ENCODE data around the gene FNDC7.
"Not testable (repeated sequence)": the region's sequence is repeated elsewhere in the genome, so short reads cannot be mapped to it uniquely, and the experiment has no call there.

The FNDC7 gene

DNA sequence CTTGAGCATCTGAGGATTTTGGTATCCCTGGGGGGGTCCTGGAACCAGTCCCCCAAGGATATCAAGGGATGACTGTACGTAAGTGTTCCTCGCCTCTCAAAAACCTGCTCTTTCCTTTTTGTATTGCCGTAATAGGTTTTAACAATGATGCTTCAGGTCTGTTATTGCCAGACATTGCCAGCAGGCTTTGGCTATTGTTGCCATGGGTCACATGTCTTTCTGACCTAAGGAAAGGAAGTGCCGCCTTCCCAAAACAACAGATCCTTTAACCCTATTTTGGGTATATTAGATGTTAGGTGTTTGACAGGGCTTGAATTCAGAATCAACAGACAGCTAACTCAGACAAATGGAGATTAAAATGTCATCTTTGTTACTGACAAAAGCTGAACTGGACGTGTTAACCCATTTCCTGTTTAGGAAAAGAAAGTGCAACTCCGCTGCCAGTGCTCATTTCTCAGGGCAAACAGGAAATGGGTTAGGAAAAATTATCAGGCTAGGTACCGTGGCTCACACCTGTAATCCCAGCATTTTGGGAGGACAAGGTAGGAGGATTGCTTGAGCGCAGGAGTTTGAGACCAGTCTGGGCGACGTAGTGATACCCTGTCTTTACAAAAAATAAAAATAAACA lies 33.0 kb upstream of the FNDC7 start:
- Histone ChIP-seq H3K4me1 (ENCODE audit: control insufficient read depth, insufficient read depth, low read length) (peaks cover 2% of the 10 kb centered on the region), H3K9me3 (ENCODE audit: control insufficient read depth, insufficient read depth, low read length) (peaks cover 2% of the 10 kb centered on the region), H3K36me3 (ENCODE audit: control insufficient read depth, insufficient read depth, low read length) (no peaks in the 10 kb centered on the region), H3K4me3 (ENCODE audit: low read depth, low read length) (no peak overlapping the region), H3K27me3 (ENCODE audit: control insufficient read depth, insufficient read depth, low read length) (no peaks in the 10 kb centered on the region), H3K9ac (ENCODE audit: low read depth, low read length) (no peak overlapping the region)

DNA sequence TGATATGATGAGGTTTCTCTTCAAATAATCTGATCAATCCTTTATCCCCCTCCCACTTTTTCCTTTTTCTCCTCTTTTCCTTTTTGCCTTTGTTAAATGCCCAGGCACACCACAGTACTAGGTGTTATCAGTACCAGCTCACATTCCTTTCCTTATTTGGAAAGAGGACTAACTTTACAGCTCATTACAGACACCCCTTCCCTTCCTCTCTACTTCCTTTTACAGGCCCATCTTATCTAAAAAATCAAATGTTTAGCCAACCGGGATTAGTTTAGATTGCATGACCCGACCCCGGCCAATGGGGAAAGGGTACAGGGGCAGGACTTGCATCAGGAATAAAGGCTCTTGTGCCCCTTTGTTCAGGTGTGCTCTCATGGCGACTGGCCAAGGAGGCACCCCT lies 31.0 kb upstream of the FNDC7 start:
- not testable (repeated sequence) for H3K27me3 ChIP-seq (ENCODE audit: control insufficient read depth, insufficient read depth, low read length); H3K4me1 ChIP-seq (ENCODE audit: control insufficient read depth, insufficient read depth, low read length); H3K4me3 ChIP-seq (ENCODE audit: low read depth, low read length); H3K9me3 ChIP-seq (ENCODE audit: control insufficient read depth, insufficient read depth, low read length); H3K9ac ChIP-seq (ENCODE audit: low read depth, low read length); H3K36me3 ChIP-seq (ENCODE audit: control insufficient read depth, insufficient read depth, low read length)

DNA sequence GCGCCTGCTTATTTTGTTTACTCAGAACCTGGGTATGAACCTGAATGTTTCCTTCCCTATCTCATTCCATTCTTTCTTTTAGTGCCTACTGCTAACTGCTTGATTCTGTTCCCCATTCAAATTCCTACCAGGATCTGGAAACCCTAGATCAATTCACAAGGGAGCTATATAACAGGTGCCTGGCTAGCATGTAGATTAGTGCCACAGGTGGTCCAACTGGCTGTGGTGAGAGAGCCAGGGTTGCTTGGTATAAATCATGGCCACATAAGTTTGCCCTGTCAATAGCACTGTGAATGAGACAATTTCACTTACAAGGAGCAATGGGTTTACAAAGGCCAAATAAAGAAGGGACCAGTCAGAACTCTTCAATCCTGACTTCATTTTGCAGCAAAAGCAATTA lies 27.2 kb upstream of the FNDC7 start:
- Histone ChIP-seq H3K27me3 (ENCODE audit: control insufficient read depth, insufficient read depth, low read length) (no peaks in the 10 kb centered on the region), H3K36me3 (ENCODE audit: control insufficient read depth, insufficient read depth, low read length) (no peaks in the 10 kb centered on the region), H3K4me3 (ENCODE audit: low read depth, low read length) (no peak overlapping the region), H3K9me3 (ENCODE audit: control insufficient read depth, insufficient read depth, low read length) (no peaks in the 10 kb centered on the region), H3K9ac (ENCODE audit: low read depth, low read length) (no peak overlapping the region), H3K4me1 (ENCODE audit: control insufficient read depth, insufficient read depth, low read length) (peaks cover 2% of the 10 kb centered on the region)

DNA sequence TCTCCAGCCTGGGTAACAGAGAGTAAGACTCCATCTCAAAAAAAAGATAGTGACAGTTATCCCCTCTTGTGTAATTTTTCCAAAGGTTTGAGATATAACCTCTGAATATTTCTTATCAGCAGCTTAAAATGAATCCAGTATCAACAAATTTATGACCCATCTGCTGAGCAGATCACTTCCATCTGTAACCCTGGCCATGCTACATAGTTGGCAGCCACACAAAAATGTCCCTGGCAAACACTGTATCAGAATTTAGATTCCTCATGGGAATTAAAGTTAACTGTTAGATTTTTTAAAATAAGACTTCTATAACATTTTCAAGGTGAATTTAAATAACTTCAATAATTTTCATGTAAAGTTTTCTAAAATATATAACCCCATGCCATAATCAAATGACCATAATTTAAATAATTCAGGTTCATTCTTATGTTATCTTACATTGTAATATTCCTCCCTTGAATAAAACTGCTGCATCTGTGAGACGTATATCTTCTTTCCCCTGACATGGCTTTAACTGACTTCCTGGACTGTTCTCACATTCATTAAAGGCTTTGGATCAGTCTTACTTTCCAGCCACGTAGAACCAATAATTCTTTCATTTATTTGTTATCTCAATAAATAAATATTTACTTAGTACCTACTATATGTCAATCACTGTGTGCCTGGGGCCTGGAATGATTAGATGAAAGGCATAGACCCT lies 25.9 kb upstream of the FNDC7 start:
- H3K36me3 ChIP-seq (ENCODE audit: control insufficient read depth, insufficient read depth, low read length), result no peaks in the 10 kb centered on the region
- no peaks in the 10 kb centered on the region for H3K27me3 ChIP-seq (ENCODE audit: control insufficient read depth, insufficient read depth, low read length)
- no peak overlapping the region for H3K9ac ChIP-seq (ENCODE audit: low read depth, low read length)
- no peaks in the 10 kb centered on the region for H3K4me1 ChIP-seq (ENCODE audit: control insufficient read depth, insufficient read depth, low read length)
- no peaks in the 10 kb centered on the region for H3K9me3 ChIP-seq (ENCODE audit: control insufficient read depth, insufficient read depth, low read length)
- H3K4me3 ChIP-seq (ENCODE audit: low read depth, low read length), result no peak overlapping the region

DNA sequence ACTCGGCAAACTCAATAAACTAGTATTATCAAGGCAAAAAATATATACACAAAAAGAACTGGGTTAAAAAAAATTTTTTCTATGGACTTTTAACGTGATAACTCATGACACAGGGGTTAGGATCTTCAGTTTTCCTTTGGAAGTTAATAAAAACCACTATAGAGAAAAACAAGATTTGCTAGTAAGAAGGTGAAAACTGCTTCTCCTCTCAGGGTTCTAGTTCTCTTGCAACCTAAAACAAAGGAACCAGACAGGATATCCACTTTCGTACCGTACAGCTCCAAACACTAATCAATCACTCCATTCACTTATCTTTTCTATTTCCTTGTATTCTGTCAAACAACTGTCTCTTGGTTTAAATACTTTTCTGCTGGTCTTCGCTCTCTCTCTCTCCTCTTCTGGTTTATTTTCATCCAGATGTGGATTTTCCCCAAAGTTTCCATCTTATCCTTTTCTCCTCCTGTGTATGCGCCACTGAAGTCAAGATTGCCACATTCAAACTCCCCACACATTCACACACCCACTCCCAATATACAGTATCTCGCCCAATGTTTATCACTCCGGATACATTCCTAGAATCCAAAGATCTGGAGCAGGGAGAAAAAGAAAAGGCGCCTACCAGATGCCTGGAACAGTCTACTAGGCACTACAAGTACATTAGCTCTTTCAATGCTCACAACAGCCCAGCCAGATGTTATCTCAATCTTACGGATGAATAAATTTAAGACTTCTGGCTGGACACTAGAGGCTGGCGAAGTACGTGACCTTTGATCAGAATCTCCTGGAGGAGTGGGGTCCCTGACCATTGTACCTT lies 21.4 kb upstream of the FNDC7 start:
- Histone ChIP-seq H3K9ac (ENCODE audit: low read depth, low read length) (peak overlapping the region; percentile 97), H3K9me3 (ENCODE audit: control insufficient read depth, insufficient read depth, low read length) (no peaks in the 10 kb centered on the region), H3K4me3 (ENCODE audit: low read depth, low read length) (peak overlapping the region; percentile 98), H3K36me3 (ENCODE audit: control insufficient read depth, insufficient read depth, low read length) (peaks cover 2% of the 10 kb centered on the region), H3K27me3 (ENCODE audit: control insufficient read depth, insufficient read depth, low read length) (no peaks in the 10 kb centered on the region), H3K4me1 (ENCODE audit: control insufficient read depth, insufficient read depth, low read length) (no peaks in the 10 kb centered on the region)

DNA sequence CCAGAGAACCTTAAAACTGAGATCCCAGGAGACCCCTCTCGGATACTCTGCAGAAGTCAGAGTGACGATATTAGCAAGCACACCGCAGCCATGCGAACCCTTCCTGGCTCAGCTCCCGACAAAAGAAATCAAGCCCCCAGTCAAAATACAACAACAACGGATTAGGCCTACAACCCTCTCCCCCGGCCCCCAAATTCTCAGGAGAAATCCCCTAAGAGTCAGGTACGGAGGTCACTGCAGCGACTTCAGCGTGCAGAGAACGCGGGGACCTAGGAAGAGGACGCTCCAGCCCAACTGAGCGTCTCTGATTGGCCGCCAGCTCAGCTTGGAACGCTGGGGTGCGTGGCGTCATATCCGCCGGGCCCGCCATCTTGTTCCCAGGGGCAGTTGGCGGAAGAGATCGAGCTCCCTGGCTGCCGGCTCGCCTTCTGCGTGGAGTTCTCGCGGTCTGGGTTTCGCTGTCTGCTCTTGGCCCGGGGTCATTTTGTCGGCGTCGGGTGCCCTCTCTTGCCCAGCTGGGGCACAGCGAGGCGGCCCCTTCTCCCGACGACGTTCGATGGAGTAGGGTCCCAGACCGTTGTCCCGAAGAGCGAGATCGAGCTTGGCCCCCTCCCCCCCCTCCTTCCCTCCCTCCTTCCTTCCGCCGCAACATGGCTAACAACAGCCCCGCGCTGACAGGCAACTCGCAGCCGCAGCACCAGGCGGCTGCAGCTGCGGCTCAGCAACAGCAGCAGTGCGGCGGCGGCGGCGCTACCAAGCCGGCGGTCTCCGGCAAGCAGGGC lies 20.6 kb upstream of the FNDC7 start, which contains the start of gene PRPF38B:
Gene PRPF38B, plus strand, starts transcription at position 369 of the 782 bp plus-strand sequence. Its CDS starts 282 bp downstream, at position 651.
- H3K9ac ChIP-seq (ENCODE audit: low read depth, low read length), result peak within 1 kb of the TSS; percentile 97
- H3K27me3 ChIP-seq (ENCODE audit: control insufficient read depth, insufficient read depth, low read length), result no peaks in the 10 kb centered on the region
- H3K4me3 ChIP-seq (ENCODE audit: low read depth, low read length), result peak within 1 kb of the TSS; percentile 98
- peaks cover 7% of the 10 kb centered on the region for H3K36me3 ChIP-seq (ENCODE audit: control insufficient read depth, insufficient read depth, low read length)
- H3K9me3 ChIP-seq (ENCODE audit: control insufficient read depth, insufficient read depth, low read length), result no peaks in the 10 kb centered on the region
- H3K4me1 ChIP-seq (ENCODE audit: control insufficient read depth, insufficient read depth, low read length), result no peaks in the 10 kb centered on the region

DNA sequence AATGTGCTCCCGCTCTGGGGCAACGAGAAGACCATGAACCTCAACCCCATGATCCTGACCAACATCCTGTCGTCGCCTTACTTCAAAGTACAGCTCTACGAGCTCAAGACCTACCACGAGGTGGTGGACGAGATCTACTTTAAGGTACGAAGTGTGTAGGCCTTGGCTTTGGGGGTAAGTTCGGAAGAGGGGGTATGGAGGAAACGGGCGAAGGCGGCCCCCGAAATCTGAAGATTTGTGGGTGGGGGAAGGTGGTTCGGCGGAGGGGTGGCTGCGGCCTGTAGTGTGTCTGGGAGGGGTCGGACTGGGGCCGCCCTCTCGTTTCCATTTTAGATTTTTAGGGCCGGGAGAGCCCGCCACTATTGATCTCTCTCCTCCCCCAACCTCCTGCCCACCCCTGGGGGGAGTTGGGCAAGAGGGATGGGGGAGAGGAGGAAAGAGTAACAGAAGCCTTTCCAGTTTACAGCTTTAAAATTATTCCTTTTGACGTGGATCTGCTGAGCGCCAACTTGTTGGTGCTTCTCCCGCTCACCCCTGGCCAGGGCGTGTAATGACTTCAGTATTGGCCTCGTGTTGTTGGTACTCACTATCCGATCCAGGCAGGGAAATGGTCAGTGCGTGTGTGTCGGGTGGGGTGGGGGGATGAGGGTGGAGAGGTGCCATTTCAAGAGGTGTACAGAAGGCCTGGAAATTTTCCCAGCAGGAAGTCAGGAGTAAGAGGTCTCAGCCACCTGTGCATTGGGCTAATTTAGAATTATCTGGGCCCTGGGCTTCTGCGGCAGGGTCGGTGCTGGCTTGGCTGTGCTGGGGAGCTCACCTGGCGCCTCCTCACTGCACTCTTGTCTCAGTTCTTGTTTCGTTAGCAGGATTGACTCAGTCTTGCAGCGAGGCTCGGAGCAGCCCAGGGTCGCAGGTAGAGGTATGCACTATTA lies 19.7 kb upstream of the FNDC7 start:
- no peaks in the 10 kb centered on the region for H3K4me1 ChIP-seq (ENCODE audit: control insufficient read depth, insufficient read depth, low read length)
- H3K4me3 ChIP-seq (ENCODE audit: low read depth, low read length), result peak overlapping the region; percentile 98

DNA sequence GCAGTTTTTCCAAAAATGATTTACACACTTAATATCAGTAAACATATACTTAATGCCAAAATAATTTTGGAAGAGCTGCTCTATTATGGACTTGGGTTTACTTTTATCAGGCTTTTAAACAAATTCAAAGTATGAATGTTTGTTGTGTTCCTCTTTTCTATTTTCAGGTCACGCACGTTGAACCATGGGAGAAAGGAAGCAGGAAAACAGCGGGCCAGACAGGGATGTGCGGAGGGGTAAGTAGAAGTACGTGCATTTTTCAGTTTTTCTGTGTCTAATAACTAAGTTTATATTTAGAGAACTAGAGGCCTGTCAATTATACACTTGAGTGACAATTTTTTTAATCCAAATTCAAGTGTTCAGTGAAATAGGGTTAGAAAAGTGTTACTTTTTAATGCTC lies 17.2 kb upstream of the FNDC7 start:
- no peaks in the 10 kb centered on the region for H3K9me3 ChIP-seq (ENCODE audit: control insufficient read depth, insufficient read depth, low read length)
- H3K9ac ChIP-seq (ENCODE audit: low read depth, low read length), result no peak overlapping the region
- H3K27me3 ChIP-seq (ENCODE audit: control insufficient read depth, insufficient read depth, low read length), result no peaks in the 10 kb centered on the region
- peaks cover 30% of the 10 kb centered on the region for H3K36me3 ChIP-seq (ENCODE audit: control insufficient read depth, insufficient read depth, low read length)
- H3K4me1 ChIP-seq (ENCODE audit: control insufficient read depth, insufficient read depth, low read length), result no peaks in the 10 kb centered on the region
- H3K4me3 ChIP-seq (ENCODE audit: low read depth, low read length), result no peak overlapping the region

More for the DNA sequence above, 19.7 kb upstream of the FNDC7 start:
- Histone ChIP-seq H3K36me3 (ENCODE audit: control insufficient read depth, insufficient read depth, low read length) (peaks cover 13% of the 10 kb centered on the region), H3K9ac (ENCODE audit: low read depth, low read length) (peak overlapping the region; percentile 97), H3K27me3 (ENCODE audit: control insufficient read depth, insufficient read depth, low read length) (no peaks in the 10 kb centered on the region), H3K9me3 (ENCODE audit: control insufficient read depth, insufficient read depth, low read length) (no peaks in the 10 kb centered on the region)

DNA sequence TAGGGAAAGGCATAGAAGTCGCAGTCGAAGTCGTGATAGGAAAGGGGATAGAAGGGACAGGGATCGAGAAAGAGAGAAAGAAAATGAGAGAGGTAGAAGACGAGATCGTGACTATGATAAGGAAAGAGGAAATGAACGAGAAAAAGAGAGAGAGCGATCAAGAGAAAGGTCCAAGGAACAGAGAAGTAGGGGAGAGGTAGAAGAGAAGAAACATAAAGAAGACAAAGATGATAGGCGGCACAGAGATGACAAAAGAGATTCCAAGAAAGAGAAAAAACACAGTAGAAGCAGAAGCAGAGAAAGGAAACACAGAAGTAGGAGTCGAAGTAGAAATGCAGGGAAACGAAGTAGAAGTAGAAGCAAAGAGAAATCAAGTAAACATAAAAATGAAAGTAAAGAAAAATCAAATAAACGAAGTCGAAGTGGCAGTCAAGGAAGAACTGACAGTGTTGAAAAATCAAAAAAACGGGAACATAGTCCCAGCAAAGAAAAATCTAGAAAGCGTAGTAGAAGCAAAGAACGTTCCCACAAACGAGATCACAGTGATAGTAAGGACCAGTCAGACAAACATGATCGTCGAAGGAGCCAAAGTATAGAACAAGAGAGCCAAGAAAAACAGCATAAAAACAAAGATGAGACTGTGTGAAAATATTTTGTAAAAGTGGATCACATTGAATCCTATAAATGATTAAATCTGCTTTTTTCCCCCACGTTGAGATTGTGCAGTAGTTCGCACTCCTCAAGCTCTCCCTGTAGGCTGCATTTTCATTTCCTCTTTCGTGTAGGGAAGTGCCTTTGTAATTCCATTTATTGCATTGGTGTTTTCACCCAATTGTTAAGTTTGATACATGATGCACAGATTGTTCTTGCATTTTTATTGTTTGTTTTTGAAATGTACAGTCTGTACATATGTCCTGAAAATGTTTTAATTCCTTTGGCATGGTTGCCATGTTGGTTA lies 13.1 kb upstream of the FNDC7 start:
- peaks cover 30% of the 10 kb centered on the region for H3K36me3 ChIP-seq (ENCODE audit: control insufficient read depth, insufficient read depth, low read length)
- H3K9ac ChIP-seq (ENCODE audit: low read depth, low read length), result no peak overlapping the region
- no peaks in the 10 kb centered on the region for H3K4me1 ChIP-seq (ENCODE audit: control insufficient read depth, insufficient read depth, low read length)
- H3K27me3 ChIP-seq (ENCODE audit: control insufficient read depth, insufficient read depth, low read length), result no peaks in the 10 kb centered on the region
- no peaks in the 10 kb centered on the region for H3K9me3 ChIP-seq (ENCODE audit: control insufficient read depth, insufficient read depth, low read length)
- no peak overlapping the region for H3K4me3 ChIP-seq (ENCODE audit: low read depth, low read length)
